Tibial nerve (tissue), 4 donors: Measurements from ENCODE around the gene RPN1.

Experiments used
- EP300 ChIP-seq, 2 donors: sonication (generic); formaldehyde crosslinking; IDR thresholded peaks; one replicate each; pipeline ENCODE4 v1.6.1; 2017; ENCODE audit warnings: antibody characterized with exemption in 2 of 2, mild to moderate bottlenecking in 1 of 2
- POLR2A ChIP-seq, 2 donors: fragments of 450-650 bp; IDR thresholded peaks; one replicate each; pipeline ENCODE4 v1.6.1; 2017; ENCODE audit warnings: antibody characterized with exemption in 2 of 2, mild to moderate bottlenecking in 2 of 2, moderate library complexity in 2 of 2
- TF ChIP-seq, protein P1 (sequence below), 5 experiments: fragments of 200-600 bp in 3 of 5; fragments of 450-650 bp in 2 of 5; sonication (generic) in 3 of 5; IDR thresholded peaks; one replicate each; pipeline ENCODE4 v1.5.1; 2016 to 2019; ENCODE audit warnings: antibody characterized with exemption in 5 of 5, mild to moderate bottlenecking in 3 of 5, moderate library complexity in 2 of 5

DNA sequence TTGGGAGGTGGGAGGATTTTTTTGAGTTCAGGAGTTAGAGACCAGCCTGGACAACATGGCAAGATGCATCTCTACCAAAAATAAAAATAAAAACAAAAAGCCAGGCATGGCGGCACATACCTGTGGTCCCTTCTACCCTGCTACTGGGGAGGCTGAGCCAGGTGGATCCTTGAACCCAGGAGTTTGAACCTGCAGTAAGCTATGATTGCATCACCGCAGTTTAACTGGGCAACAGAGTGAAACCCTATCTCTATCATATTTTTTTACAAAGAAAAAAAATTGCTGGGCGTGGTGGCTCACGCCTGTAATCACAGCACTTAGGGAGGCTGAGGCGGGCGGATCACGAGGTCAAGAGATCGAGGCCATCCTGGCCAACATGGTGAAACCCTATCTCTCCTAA lies 35.8 kb upstream of the RPN1 start:
- TF ChIP-seq POLR2A (IDR thresholded peaks at IDR 0.05), result no peak
- no peak for TF ChIP-seq EP300 (IDR thresholded peaks at IDR 0.05)
- TF ChIP-seq, protein P1, sequence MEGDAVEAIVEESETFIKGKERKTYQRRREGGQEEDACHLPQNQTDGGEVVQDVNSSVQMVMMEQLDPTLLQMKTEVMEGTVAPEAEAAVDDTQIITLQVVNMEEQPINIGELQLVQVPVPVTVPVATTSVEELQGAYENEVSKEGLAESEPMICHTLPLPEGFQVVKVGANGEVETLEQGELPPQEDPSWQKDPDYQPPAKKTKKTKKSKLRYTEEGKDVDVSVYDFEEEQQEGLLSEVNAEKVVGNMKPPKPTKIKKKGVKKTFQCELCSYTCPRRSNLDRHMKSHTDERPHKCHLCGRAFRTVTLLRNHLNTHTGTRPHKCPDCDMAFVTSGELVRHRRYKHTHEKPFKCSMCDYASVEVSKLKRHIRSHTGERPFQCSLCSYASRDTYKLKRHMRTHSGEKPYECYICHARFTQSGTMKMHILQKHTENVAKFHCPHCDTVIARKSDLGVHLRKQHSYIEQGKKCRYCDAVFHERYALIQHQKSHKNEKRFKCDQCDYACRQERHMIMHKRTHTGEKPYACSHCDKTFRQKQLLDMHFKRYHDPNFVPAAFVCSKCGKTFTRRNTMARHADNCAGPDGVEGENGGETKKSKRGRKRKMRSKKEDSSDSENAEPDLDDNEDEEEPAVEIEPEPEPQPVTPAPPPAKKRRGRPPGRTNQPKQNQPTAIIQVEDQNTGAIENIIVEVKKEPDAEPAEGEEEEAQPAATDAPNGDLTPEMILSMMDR (IDR thresholded peaks at IDR 0.05), result no peak
